Left lobe of liver (tissue), 2 donors: ENCODE results near the gene DHCR7. TPM values are rescaled to one million over a fixed set of nuclear protein-coding genes. Genes with fewer than 3 reads are reported as not detected.
"Not testable (repeated sequence)": the region's sequence is repeated elsewhere in the genome, so short reads cannot be mapped to it uniquely, and the experiment has no call there.

ENCODE experiments used
- ATAC-seq: fragments of 200-7000 bp; cut with Tn5 transposase; one replicate; pipeline ENCODE4 v1.9.1; 2020; ENCODE audit warnings: mild to moderate bottlenecking, moderate library complexity
- DNase-seq: peaks from one replicate; pipeline ENCODE4 v3.0.0-alpha.2; 2020; ENCODE audit warnings: low spot score
- total RNA-seq: library from RNA; stranded (reverse); gene quantifications from one replicate; pipeline ENCODE4 v1.2.1, GENCODE V29; 2021
- donor health status: DM: no; HTN: no; CAD: no; lungs with moderate emphysema.
- donor health status: DM: no; HTN: yes; CAD: no.

The DHCR7 gene
- total RNA-seq, 1 donor from 2014 or later = 136 TPM

- DNase-seq = no peak
Observed at GRCh38 chr11:71441251-71441650, 6.9 kb downstream of the DHCR7 start.

GRCh38 chr11:71440021-71440755 is 8.0 kb downstream of the DHCR7 start:
- DNase-seq (no peak), ATAC-seq (no peak)

More at GRCh38 chr11:71441251-71441650, 6.9 kb downstream of the DHCR7 start:
- ATAC-seq = no peak

GRCh38 chr11:71438650-71439049 is 9.5 kb downstream of the DHCR7 start:
- no peak for DNase-seq
- no peak for ATAC-seq

GRCh38 chr11:71437879-71438278 is 10.3 kb downstream of the DHCR7 start:
- DNase-seq (no peak), ATAC-seq (no peak)

GRCh38 chr11:71437399-71437798 is 10.8 kb downstream of the DHCR7 start:
- no peak for ATAC-seq
- DNase-seq = no peak

- no peak for ATAC-seq
- no peak for DNase-seq
Observed at GRCh38 chr11:71436861-71437260, 11.3 kb downstream of the DHCR7 start.

- DNase-seq = no peak
- ATAC-seq = no peak
Observed at GRCh38 chr11:71435278-71435951, 12.8 kb downstream of the DHCR7 start.

GRCh38 chr11:71434576-71435130 is 13.5 kb downstream of the DHCR7 start:
- no peak for DNase-seq
- no peak for ATAC-seq

- ATAC-seq = peak; percentile 66
- DNase-seq = peak; percentile 88
Observed at GRCh38 chr11:71433648-71434450, 14.3 kb downstream of the DHCR7 start.

GRCh38 chr11:71432761-71433647 is 15.2 kb downstream of the DHCR7 start:
- DNase-seq (peak; percentile 95), ATAC-seq (peak; percentile 75)

GRCh38 chr11:71431271-71431670 is 16.9 kb downstream of the DHCR7 start:
- ATAC-seq = no peak

GRCh38 chr11:71430166-71430565 is 18.0 kb downstream of the DHCR7 start:
- no peak for ATAC-seq
- DNase-seq = no peak

More at GRCh38 chr11:71431271-71431670, 16.9 kb downstream of the DHCR7 start:
- no peak for DNase-seq

GRCh38 chr11:71429701-71430100 is 18.5 kb downstream of the DHCR7 start:
- no peak for ATAC-seq
- DNase-seq = no peak

- ATAC-seq (peak; percentile 52), DNase-seq (peak; percentile 91)
Observed at GRCh38 chr11:71428861-71429435, 19.2 kb downstream of the DHCR7 start.

- ATAC-seq (no peak), DNase-seq (no peak)
Observed at GRCh38 chr11:71426413-71426812, 21.8 kb downstream of the DHCR7 start.

GRCh38 chr11:71425860-71426259 is 22.3 kb downstream of the DHCR7 start:
- no peak for DNase-seq
- no peak for ATAC-seq

- no peak for DNase-seq
- no peak for ATAC-seq
Observed at GRCh38 chr11:71425409-71425808, 22.8 kb downstream of the DHCR7 start.

GRCh38 chr11:71423181-71423790 is 24.9 kb downstream of the DHCR7 start:
- ATAC-seq = no peak

GRCh38 chr11:71422318-71422717 is 25.9 kb downstream of the DHCR7 start:
- not testable (repeated sequence) for ATAC-seq, DNase-seq

More at GRCh38 chr11:71423181-71423790, 24.9 kb downstream of the DHCR7 start:
- no peak for DNase-seq
